SK-N-MC (cell line): ENCODE measurements around the gene CEACAM18.
"Not testable (repeated sequence)": the region's sequence is repeated elsewhere in the genome, so short reads cannot be mapped to it uniquely, and the experiment has no call there.

Experiments
- DNase-seq: peaks from one replicate; pipeline ENCODE4 v3.0.0-alpha.2; 2011; ENCODE audit warnings: low read depth, low spot score
- H3K27ac ChIP-seq: fragments of 200-600 bp; sonication (generic); 2 replicates; pipeline ENCODE4 v1.5.1; 2016; ENCODE audit warnings: mixed run types
- H3K36me3 ChIP-seq: fragments of 200-600 bp; sonication (generic); 2 replicates; pipeline ENCODE4 v1.6.1; 2017; ENCODE audit warnings: antibody characterized with exemption, low read length, mixed read lengths; ENCODE audit not compliant: insufficient read depth
- H3K4me3 ChIP-seq: fragments of 200-600 bp; sonication (generic); 2 replicates; pipeline ENCODE4 v1.5.1; 2016
- H3K9ac ChIP-seq: fragments of 200-600 bp; sonication (generic); 2 replicates; pipeline ENCODE4 v1.8.0; 2017; ENCODE audit warnings: mixed run types, mixed read lengths; ENCODE audit not compliant: insufficient read length
- H3K9me3 ChIP-seq: fragments of 200-600 bp; sonication (generic); 2 replicates; pipeline ENCODE4 v1.6.1; 2017; ENCODE audit warnings: low read depth, mild to moderate bottlenecking, antibody characterized with exemption, low read length, moderate library complexity, mixed read lengths
- EZH2 ChIP-seq: fragments of 200-600 bp; sonication (generic); IDR thresholded peaks from one replicate; pipeline ENCODE4 v1.6.1; 2017; ENCODE audit warnings: antibody characterized with exemption
- FOXP2 ChIP-seq: optimal IDR thresholded peaks from 2 replicates; pipeline ENCODE3; 2011; ENCODE audit warnings: mild to moderate bottlenecking, moderate library complexity; ENCODE audit not compliant: insufficient read depth; ENCODE audit errors: extremely low read length, control extremely low read depth
- POLR2AphosphoS5 ChIP-seq: IDR thresholded peaks from 2 replicates; pipeline ENCODE4 v1.6.1; 2012; ENCODE audit warnings: mild to moderate bottlenecking, low read depth, low read length, borderline replicate concordance

The CEACAM18 gene

GRCh38 chr19:51493776-51494175 is 15.4 kb downstream of the CEACAM18 start:
- DNase-seq, result no peak
- Histone ChIP-seq H3K9ac (no peak overlapping the region), H3K27ac (no peak overlapping the region), H3K36me3 (no peaks in the 10 kb centered on the region), H3K9me3 (no peaks in the 10 kb centered on the region), H3K4me3 (no peak overlapping the region)
- TF ChIP-seq FOXP2 (no peak), EZH2 (no peak), POLR2AphosphoS5 (no peak)

GRCh38 chr19:51497666-51498065 is 19.3 kb downstream of the CEACAM18 start:
- Histone ChIP-seq H3K36me3 (no peaks in the 10 kb centered on the region), H3K27ac (no peak overlapping the region), H3K4me3 (no peak overlapping the region), H3K9me3 (no peaks in the 10 kb centered on the region), H3K9ac (no peak overlapping the region)
- no peak for TF ChIP-seq POLR2AphosphoS5
- TF ChIP-seq EZH2, result no peak
- no peak for TF ChIP-seq FOXP2
- no peak for DNase-seq

- not testable (repeated sequence) for H3K36me3 ChIP-seq, H3K27ac ChIP-seq, DNase-seq, H3K9me3 ChIP-seq, H3K9ac ChIP-seq, H3K4me3 ChIP-seq
Measured at GRCh38 chr19:51500931-51501330, 22.6 kb downstream of the CEACAM18 start.

- H3K4me3 ChIP-seq, result no peak within 1 kb of the TSS
- H3K27ac ChIP-seq, result no peak within 1 kb of the TSS
- no peak for DNase-seq
- H3K9me3 ChIP-seq, result no peaks in the 10 kb centered on the region
- TF ChIP-seq EZH2 (no peak), POLR2AphosphoS5 (no peak), FOXP2 (no peak)
- H3K9ac ChIP-seq, result no peak within 1 kb of the TSS
- no peaks in the 10 kb centered on the region for H3K36me3 ChIP-seq
Measured at GRCh38 chr19:51501594-51502263, 23.4 kb downstream of the CEACAM18 start, which contains the start of gene SIGLEC12. Gene SIGLEC12, minus strand, starts transcription at chr19:51501800. Its CDS starts 67 bp downstream, at chr19:51501733.

- no peak overlapping the region for H3K4me3 ChIP-seq
- TF ChIP-seq EZH2 (no peak), FOXP2 (no peak)
- DNase-seq, result no peak
Measured at GRCh38 chr19:51503286-51503817, 25.0 kb downstream of the CEACAM18 start.

GRCh38 chr19:51503896-51504295 is 25.6 kb downstream of the CEACAM18 start:
- Histone ChIP-seq H3K27ac (no peak overlapping the region), H3K4me3 (no peak overlapping the region), H3K36me3 (no peaks in the 10 kb centered on the region), H3K9ac (no peak overlapping the region), H3K9me3 (no peaks in the 10 kb centered on the region)
- no peak for DNase-seq
- TF ChIP-seq EZH2 (no peak), POLR2AphosphoS5 (no peak), FOXP2 (no peak)

More at GRCh38 chr19:51503286-51503817, 25.0 kb downstream of the CEACAM18 start:
- H3K9me3 ChIP-seq, result no peaks in the 10 kb centered on the region
- no peak overlapping the region for H3K9ac ChIP-seq
- no peak overlapping the region for H3K27ac ChIP-seq
- no peaks in the 10 kb centered on the region for H3K36me3 ChIP-seq

GRCh38 chr19:51505904-51506303 is 27.6 kb downstream of the CEACAM18 start:
- Histone ChIP-seq H3K9me3 (no peaks in the 10 kb centered on the region), H3K9ac (no peak overlapping the region), H3K36me3 (no peaks in the 10 kb centered on the region), H3K27ac (no peak overlapping the region), H3K4me3 (no peak overlapping the region)
- no peak for DNase-seq
- TF ChIP-seq EZH2, result no peak
- TF ChIP-seq FOXP2, result no peak
- TF ChIP-seq POLR2AphosphoS5, result no peak

- Histone ChIP-seq H3K9me3 (no peaks in the 10 kb centered on the region), H3K4me3 (no peak overlapping the region), H3K36me3 (no peaks in the 10 kb centered on the region), H3K9ac (no peak overlapping the region), H3K27ac (no peak overlapping the region)
- TF ChIP-seq FOXP2 (no peak), EZH2 (no peak), POLR2AphosphoS5 (no peak)
- DNase-seq, result no peak
Measured at GRCh38 chr19:51507192-51507591, 28.9 kb downstream of the CEACAM18 start.

GRCh38 chr19:51507640-51508058 is 29.3 kb downstream of the CEACAM18 start:
- Histone ChIP-seq H3K9ac (no peak overlapping the region), H3K36me3 (no peaks in the 10 kb centered on the region), H3K27ac (no peak overlapping the region), H3K9me3 (no peaks in the 10 kb centered on the region), H3K4me3 (no peak overlapping the region)
- DNase-seq, result no peak
- no peak for TF ChIP-seq EZH2
- no peak for TF ChIP-seq POLR2AphosphoS5
- no peak for TF ChIP-seq FOXP2

GRCh38 chr19:51508059-51508733 is 29.9 kb downstream of the CEACAM18 start:
- TF ChIP-seq FOXP2 (no peak), POLR2AphosphoS5 (no peak), EZH2 (no peak)
- H3K9ac ChIP-seq, result no peak overlapping the region

More at GRCh38 chr19:51508059-51508733, 29.9 kb downstream of the CEACAM18 start:
- H3K36me3 ChIP-seq, result no peaks in the 10 kb centered on the region
- H3K9me3 ChIP-seq, result no peaks in the 10 kb centered on the region
- DNase-seq, result no peak
- no peak overlapping the region for H3K4me3 ChIP-seq
- H3K27ac ChIP-seq, result no peak overlapping the region
